ENCODE measurements around the gene SYVN1. TPM values are rescaled to one million over a fixed set of nuclear protein-coding genes. Genes with fewer than 3 reads are reported as not detected.

Gene SYVN1
- total and polyA plus RNA-seq, 2 experiments from 2014 or later = 16.2 to 16.8 TPM

- DNase-seq (ENCODE audit: low read depth in 1 of 2, low spot score in 1 of 2) = no peak
- Histone ChIP-seq H3K4me3 (no peak overlapping the region), H3K36me3 (no peaks in the 10 kb centered on the region), H3K27me3 (no peaks in the 10 kb centered on the region), H3K27ac (no peak overlapping the region), H3K9me3 (ENCODE audit: low read depth) (no peaks in the 10 kb centered on the region), H3K4me1 (ENCODE audit: low read depth) (peaks cover 5% of the 10 kb centered on the region)
- TF ChIP-seq CTCF (IDR thresholded peaks at IDR 0.05; ENCODE audit: low read depth, low read length) = no peak
These were observed 32.6 kb upstream of the SYVN1 start for GRCh38 chr11:65166893-65167292.

GRCh38 chr11:65165410-65166317 lies 31.3 kb upstream of the SYVN1 start:
- no peak overlapping the region for H3K27ac ChIP-seq
- H3K4me3 ChIP-seq = no peak overlapping the region
- no peaks in the 10 kb centered on the region for H3K27me3 ChIP-seq
- H3K4me1 ChIP-seq (ENCODE audit: low read depth) = peaks cover 2% of the 10 kb centered on the region
- TF ChIP-seq CTCF (IDR thresholded peaks at IDR 0.05; ENCODE audit: low read depth, low read length) = no peak
- DNase-seq (ENCODE audit: low read depth in 1 of 2, low spot score in 1 of 2) = peak in 1 of 2 donors; percentile 23
- H3K9me3 ChIP-seq (ENCODE audit: low read depth) = no peaks in the 10 kb centered on the region
- no peaks in the 10 kb centered on the region for H3K36me3 ChIP-seq

GRCh38 chr11:65163684-65164083 lies 29.4 kb upstream of the SYVN1 start:
- Histone ChIP-seq H3K4me3 (no peak overlapping the region), H3K36me3 (no peaks in the 10 kb centered on the region), H3K9me3 (ENCODE audit: low read depth) (no peaks in the 10 kb centered on the region), H3K27me3 (no peaks in the 10 kb centered on the region), H3K27ac (no peak overlapping the region), H3K4me1 (ENCODE audit: low read depth) (no peaks in the 10 kb centered on the region)
- no peak for DNase-seq (ENCODE audit: low read depth in 1 of 2, low spot score in 1 of 2)
- TF ChIP-seq CTCF (IDR thresholded peaks at IDR 0.05; ENCODE audit: low read depth, low read length) = no peak

GRCh38 chr11:65160643-65161042 lies 26.3 kb upstream of the SYVN1 start:
- no peak overlapping the region for H3K27ac ChIP-seq
- no peak for DNase-seq (ENCODE audit: low read depth in 1 of 2, low spot score in 1 of 2)
- H3K27me3 ChIP-seq = no peaks in the 10 kb centered on the region
- no peak for TF ChIP-seq CTCF (IDR thresholded peaks at IDR 0.05; ENCODE audit: low read depth, low read length)
- H3K4me3 ChIP-seq = no peak overlapping the region
- no peaks in the 10 kb centered on the region for H3K4me1 ChIP-seq (ENCODE audit: low read depth)
- H3K9me3 ChIP-seq (ENCODE audit: low read depth) = no peaks in the 10 kb centered on the region
- H3K36me3 ChIP-seq = no peaks in the 10 kb centered on the region

GRCh38 chr11:65159012-65159411 lies 24.7 kb upstream of the SYVN1 start:
- H3K27ac ChIP-seq = no peak overlapping the region
- DNase-seq (ENCODE audit: low read depth in 1 of 2, low spot score in 1 of 2) = no peak
- H3K4me1 ChIP-seq (ENCODE audit: low read depth) = no peaks in the 10 kb centered on the region
- no peaks in the 10 kb centered on the region for H3K9me3 ChIP-seq (ENCODE audit: low read depth)
- no peak for TF ChIP-seq CTCF (IDR thresholded peaks at IDR 0.05; ENCODE audit: low read depth, low read length)
- no peaks in the 10 kb centered on the region for H3K27me3 ChIP-seq
- no peak overlapping the region for H3K4me3 ChIP-seq
- no peaks in the 10 kb centered on the region for H3K36me3 ChIP-seq

All from cardiac muscle cell (in vitro differentiated cells and primary cell).